GM18873 (cell line): ENCODE data around the gene DEFB114.
"Not testable (repeated sequence)": the region's sequence is repeated elsewhere in the genome, so short reads cannot be mapped to it uniquely, and the experiment has no call there.

ENCODE experiments used
- ATAC-seq: cut with Tn5 transposase; IDR thresholded peaks from one replicate; pipeline ENCODE4 v1.9.1; 2021; ENCODE audit warnings: mild to moderate bottlenecking, moderate library complexity, moderate number of reproducible peaks; ENCODE audit not compliant: unreplicated experiment, low FRiP score

The DEFB114 gene, protein sequence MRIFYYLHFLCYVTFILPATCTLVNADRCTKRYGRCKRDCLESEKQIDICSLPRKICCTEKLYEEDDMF

DNA sequence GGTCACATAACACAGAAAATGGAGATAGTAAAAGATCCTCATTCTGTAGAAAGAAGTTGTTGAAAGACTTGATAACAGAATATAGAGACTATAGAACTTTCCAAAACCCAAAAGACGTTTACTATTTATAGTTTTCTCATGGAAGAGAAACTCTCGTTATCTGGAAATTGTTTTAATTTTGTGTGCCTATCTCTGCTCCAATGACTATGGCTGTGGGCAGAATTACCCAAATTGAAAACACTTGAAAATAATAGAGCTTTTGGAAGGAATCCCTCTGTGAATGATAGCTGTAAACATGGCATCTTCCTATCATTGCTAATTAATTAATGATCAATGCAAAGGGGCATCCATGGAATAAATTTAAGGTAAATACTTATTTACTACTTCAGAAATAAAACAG is at the start of gene DEFB114:
Gene DEFB114 (minus strand): TSS at position 101 of the 400 bp plus-strand sequence. CDS start 59 bp downstream, at position 42.
- ATAC-seq, result no peak

DNA sequence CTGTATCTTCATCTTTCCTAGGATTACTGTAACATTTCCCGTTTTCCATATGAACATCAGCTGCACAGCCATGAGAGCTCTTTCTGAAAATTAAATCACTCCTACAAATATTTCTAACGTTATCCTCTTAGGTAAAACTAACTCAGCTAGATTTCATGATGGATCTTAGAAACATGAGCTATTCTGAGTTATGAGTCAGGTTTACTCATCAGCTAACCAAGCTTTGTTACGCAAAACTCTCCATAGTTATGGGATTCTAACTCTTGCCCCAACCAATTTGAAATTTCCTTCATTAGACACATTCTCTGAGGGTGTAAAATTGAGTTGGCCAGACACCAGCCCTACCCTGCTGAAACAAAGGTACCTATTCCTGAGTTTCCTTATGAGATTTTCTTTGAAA is 43.9 kb upstream of the DEFB114 start:
- ATAC-seq, result no peak

DNA sequence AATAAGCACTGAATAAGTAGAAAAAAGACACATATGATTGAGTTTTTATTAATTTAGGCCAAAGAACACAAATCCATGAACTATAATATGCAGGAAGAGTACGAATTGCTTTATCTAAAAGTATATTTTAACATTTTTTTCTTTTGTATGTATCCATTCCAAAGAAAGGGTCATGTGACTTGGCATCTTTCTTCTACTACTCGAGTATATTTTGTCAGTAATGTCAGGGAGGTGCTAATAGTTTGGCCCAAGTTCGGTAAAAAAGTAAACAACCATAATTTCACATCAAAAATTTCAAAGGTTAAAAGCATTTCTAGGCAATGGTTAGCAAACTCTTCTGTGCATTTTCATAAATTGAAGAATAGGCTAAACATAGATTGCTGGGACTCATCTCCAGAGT is 39.2 kb upstream of the DEFB114 start:
- no peak for ATAC-seq

DNA sequence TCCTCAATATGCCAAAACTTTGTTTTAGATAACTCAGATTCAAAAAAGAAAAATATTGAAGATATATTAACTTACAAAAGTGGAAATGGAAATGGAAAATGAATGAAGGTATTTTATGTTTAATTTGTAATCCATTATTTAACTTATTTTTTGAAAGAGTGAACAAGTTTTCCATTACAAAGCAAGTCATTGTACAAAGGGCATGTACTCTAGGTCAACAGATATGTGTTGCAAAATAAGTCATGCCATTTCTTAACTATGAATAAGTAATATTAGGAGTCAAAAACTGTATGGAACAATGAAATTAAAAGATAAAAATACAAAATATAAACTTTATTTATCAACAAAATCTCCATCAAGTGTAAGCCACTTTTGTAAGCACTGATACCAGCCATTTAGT is 31.3 kb upstream of the DEFB114 start:
- ATAC-seq, result no peak

DNA sequence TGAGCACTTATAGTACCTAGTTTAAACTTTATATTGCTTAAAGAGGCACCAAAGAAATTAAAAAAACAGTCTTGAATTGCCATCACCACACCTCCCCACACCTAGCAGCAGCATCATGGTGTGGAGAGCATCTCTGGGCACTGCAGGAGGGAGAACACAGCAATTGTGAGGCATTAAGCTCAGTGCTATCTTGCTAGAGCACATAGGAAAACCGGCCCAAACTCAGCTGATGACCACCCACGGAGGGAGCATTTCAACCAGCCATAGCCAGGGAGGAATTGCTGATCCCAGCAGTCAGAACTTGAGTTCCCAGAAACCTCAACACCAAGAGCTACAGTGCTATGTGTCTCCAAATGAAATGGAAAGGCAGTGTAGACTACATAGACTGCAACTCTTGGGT is 24.9 kb upstream of the DEFB114 start:
- no peak for ATAC-seq

DNA sequence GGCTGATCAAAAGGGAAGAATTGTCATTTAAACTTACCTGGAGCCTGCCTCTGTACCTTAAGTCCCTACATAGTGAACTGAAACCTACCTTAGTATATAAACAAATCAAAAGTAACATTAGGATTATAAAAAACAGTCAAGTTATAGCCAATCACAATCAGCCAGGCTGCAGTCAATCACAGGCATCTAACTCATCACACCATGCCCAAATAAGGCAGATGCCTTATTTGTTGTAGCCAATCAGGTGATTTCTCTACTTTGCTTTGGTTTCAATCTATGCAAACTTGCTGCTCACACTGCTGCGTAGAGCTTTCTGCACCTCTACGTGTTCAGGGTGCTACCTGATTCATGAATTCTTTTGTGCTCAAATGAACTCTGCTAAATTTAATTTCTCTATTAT is 23.8 kb upstream of the DEFB114 start:
- ATAC-seq, result no peak

DNA sequence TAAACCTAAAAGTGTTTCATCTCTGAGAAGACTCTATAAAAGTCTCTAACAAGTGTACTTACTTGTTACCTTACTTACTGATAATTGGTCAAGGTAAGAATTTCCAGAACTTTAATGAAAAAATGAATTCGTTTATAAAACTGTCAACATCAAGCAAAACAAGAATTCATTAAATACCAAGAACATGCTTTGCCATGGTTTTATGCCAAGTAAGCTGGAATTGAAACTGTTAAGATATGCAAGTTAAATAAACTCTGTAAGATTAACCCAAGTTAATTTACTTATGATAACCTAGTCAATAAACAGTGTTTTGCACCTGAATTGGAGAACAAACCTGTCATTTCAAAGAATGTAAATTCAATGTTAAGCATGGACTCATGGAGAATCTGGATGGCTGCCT is 22.6 kb upstream of the DEFB114 start:
- ATAC-seq, result no peak

DNA sequence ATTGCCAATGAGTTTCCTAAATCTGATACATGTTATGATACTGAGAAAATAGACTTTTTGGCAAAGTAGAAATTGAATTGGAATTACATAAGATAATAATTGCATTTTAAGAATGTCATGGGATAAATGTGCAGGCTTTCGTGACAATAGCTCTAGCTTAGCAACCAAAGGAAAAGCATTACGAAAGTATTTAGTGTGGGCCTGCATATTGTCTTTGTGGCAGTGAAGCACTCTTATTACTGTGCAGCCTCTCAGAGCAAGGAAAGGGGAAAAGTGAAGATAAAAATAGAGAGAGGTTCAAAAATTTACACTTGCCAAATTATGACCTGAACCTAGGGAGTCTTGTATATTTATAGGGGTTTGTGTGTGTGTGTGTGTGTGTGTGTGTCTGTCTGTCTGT is 18.1 kb upstream of the DEFB114 start:
- no peak for ATAC-seq

DNA sequence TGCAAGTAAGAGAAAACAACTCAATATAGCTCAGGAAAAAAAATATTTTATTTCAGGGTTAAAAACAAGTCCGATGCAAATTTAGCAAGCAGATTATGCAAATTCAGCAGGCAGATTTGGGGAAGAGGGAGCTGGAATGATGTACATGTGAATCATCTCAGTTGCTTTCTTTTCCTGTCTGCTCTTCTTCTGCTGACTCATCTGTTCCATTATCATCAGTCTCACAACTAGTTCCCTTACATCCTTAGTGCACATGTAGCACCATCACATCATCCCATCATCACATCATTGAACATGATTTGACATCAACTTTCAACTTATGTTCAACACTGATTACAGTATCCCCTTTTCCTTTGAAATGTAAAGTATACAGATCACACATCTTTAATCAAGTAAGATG is 16.9 kb upstream of the DEFB114 start:
- ATAC-seq, result peak; percentile 51

DNA sequence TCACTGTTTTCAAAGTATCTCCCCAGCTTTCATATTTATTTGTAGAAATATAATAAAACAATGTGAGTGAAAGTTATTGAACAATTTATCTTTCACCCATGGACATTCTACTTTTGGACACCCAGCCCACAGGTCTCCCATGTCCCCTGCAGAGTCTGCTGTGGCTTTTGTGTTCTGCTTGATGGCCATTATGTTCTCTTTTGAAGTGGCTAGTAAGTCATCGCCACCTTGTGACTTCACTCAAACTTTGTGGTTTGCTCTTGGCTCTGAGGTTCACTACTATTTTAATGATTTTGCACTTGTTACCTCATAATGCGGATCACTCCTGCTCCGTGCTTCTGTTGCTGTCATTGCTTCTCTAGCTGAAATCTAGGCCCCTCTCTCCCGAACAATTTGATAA is 15.6 kb upstream of the DEFB114 start:
- ATAC-seq, result no peak

DNA sequence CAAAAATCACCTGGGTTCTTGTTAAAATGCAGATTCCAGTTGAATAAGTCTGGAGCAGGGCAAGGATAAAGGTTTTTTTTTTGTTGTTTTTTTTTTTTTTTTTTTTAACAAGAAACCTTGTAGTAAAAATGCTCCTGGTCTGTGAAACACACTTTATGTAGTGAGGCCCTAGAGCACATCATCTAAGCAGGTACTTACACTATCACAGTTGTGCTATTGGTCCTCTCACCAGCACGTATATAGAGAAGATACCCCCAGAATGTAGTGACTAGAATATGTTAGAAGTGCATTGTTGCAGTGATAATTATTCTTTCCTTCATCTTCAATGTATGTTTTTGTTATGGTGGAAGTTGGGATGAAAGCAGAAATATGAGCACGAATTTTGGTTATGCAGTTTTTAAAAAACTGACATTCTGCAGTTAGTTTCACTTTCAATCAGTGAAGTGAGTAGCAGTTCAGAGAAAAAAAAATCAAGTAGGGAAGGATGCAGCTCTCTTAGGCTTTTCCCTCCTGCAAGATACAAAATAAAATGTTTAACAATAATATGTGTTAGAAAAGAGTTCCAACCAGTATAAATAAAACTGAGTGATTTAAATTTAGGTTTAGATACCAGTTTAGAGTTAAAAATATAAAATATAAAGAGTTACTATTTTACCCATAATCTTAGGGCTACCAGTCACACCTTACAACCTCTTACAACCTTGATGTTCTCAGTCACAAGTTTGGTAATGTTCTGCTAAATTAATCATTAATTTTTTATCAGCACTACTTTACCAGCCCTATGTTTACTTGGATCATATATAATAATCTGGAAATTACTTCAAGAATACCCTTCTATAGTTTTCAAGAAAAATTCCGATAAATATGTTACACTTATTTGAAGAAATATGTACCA is 14.6 kb upstream of the DEFB114 start:
- peak; percentile 49 for ATAC-seq

DNA sequence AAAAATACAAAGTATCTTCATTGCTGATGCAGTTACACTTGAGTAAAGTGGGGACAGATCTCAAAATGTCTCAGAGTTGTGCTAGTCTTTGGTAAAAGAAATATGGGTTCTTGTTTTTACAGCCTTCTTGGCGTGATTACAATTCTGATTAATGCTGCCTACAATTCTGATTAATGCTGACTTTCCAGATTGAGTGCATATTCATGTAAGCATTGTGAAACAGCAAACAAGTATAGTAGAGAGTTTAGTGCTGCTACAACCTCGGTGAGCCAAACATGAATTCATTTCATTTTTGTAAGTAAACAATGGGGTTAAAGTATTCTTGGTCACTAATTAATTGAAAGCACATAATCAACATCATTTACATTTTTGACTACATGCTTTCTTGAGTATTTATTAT is 5.6 kb upstream of the DEFB114 start, which contains the start of gene DEFB113:
Gene DEFB113 (minus strand): TSS at position 21 of the 400 bp plus-strand sequence. CDS start 0 bp downstream, at position 21.
- ATAC-seq, result no peak

DNA sequence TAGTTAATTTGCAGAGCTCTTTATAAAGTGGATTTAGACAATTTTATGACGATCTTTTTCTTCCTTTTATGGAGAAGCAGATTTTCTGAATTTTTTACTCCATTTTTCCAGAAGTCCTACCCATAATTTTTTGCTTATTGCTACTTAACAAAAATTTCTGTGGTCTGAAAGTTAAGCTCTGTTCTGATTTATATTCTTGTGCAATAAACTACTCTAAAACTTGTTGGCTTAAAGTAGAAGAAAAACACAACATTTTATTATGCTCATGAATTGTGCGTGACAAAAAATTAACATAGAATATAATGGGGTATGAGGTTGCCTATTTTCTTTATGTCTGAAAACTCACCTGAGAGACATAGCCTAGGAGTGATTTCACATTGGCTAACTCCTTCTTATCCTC is 2.9 kb upstream of the DEFB114 start:
- no peak for ATAC-seq

DNA sequence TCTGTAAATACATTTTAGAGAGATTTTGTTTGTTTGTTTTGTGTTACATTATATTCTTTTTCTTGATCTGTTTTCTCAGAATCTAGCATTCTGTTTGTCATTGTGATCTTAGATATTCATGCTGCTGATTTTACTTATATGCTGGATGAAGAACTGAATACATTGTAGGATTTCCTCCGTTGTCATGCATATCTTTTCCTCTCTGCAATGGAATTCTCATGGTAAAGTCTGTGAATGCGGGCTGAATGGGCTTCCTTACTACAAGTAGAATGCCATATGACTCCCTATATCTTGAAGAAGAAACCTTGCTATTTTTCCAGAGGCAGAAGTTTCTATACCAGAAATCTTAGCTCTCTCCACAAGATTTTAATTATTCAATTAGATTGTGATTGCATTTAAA is 2.4 kb upstream of the DEFB114 start:
- no peak for ATAC-seq

DNA sequence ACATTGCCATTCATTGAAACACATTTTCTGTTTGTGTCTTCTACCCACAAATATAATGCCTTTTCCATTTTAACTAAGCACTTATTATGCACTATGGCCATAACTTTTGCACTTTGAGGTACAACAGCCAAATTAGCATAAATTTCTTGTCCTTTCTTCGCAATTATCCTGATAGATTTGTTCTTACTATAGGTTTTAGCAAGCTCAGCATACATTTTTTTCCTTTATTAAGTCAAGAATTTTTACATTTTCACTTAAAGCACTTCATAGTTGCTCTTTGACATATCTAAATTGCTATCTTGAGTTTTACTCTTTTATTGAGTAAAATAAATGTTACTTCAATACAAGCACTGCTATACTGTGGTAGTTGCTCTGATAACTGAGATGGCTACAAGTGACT is 5.8 kb downstream of the DEFB114 start:
- no peak for ATAC-seq

DNA sequence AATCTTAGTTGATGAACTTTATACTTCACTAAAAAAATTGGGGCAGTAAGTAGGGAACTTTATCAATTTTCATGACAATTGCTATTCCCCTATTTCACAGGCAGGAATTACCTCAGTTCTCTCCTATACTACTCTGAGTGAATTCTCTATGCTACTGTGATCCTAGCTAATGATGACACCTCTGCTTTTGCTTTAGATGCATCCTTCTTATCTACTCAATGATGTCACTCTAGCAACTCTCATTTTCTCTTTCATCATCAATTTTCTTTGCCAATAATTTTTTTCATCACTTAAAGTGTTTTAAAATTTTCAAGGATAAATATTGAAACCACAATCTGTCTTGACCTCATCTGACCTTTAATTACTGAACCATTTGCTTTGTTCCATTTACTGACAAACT is 8.1 kb downstream of the DEFB114 start:
- ATAC-seq, result no peak

DNA sequence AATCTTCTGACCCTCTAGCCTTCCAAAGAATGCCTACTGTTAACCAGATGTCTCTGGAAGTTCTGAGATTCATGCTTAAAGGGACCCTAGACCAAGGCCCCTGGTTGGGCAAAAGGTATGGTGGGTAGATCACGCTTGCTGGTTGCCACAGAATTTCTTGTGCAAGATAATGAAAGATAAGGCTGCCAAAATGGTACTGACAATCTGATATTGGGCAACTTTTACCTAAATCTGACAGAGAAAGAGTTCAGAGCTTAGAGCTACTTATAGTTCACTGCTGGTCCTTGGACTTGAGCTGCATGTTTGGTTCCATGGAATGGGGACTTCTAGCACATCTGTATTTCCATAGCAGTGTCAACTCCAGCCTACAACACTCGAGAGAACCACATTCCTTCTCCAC is 12.0 kb downstream of the DEFB114 start:
- no peak for ATAC-seq

DNA sequence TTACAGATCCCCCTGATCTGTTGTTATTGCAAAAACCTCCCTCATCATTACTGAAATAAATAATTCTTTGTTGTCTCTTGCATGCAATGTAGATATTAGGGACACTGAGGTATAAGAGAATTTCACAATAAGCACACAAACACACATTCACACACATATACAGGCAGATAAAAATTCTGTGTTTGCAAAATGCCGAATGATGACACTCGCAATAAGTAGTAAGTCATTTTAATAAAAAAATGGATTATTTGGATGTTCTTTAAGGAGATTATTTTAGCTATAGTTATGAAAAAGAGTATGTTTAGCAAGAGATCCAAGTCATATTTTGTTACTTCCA is 13.6 kb downstream of the DEFB114 start:
- ATAC-seq, result no peak

DNA sequence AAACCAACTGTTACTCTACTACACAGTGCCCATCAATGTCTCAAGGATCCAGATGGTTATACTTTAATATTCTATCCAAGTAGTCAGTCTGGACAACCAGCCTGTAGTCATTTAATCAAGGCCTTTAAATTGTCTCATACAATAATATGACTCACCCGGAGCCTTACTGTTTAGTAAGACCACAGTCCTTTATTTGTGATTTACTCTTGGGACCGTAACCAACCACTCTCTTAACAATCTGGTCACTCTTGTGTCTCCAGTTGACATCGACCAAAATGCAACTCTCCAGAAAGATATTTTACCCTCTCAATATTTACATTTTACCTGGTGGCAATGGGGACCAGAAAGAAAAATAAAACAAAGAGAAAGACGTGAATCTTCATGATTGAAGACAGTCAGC is 14.9 kb downstream of the DEFB114 start:
- no peak for ATAC-seq

DNA sequence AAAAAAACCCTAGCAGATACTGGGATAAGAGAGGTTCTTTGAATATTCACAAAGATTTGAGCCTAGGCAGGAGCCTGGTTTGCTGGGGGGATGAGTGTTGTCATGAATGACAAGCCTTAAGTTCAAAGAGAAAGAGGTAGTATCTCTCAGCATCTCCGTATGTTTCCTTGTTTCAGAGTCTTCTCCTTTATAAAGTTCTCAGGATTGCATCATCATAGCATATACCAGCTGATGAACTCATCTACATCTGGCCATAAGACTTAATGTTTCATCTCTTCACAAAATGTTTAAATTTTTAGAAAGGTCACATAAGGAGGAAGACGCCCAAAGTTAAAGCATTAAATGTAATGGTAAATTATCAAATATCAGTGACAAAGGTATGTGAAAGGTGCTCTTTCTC is 17.1 kb downstream of the DEFB114 start:
- no peak for ATAC-seq

DNA sequence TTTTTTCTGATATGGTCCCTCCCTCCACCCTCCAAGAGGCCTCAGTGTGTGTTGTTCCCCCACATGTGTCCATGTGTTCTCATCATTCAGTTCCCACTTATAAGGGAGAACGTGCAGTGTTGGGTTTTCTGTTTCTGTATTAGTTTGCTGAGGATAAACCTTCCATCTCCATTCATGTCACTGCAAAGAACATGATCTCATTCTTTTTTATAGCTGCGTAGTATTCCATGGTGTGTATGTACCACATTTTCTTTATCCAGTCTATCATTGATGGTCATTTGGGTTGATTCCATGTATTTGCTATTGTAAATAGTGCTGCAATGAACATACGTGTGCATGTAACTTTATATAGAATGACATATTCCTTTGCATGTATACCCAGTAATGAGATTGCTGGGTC is 19.9 kb downstream of the DEFB114 start:
- ATAC-seq, result not testable (repeated sequence)

DNA sequence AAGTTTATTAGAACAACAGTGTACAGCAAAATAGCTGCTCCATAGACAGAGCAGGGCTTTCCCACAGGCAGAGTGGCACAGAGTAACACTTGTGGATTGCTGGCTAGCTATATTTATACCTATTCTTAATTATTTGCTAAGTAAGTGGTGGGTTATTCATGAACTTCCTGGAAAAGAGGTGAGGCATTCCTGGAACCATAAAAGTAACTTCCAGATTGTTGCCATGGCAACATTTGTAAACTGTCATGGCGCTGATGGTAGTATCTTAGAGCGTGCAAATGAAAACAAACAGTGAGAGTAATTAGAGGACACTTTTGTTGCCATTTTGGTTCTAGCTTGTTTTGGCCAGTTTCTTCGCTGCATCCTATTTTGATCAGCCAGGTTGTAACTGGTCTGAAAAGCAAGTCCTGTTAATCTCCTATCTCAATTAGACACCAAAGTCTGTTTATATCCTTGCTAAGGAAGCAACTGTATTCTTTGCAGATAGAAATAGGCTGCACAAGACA is 23.9 kb downstream of the DEFB114 start:
- no peak for ATAC-seq
